Ascending aorta (tissue), 2 donors: ENCODE results near the gene TNFRSF8. TPM values are rescaled to one million over a fixed set of nuclear protein-coding genes. Genes with fewer than 3 reads are reported as not detected.

Source experiments
- DNase-seq, 2 donors: peaks; one replicate each; pipeline ENCODE4 v3.0.0-alpha.2; 2019; ENCODE audit warnings: low spot score in 2 of 2
- H3K27ac ChIP-seq, 2 donors: fragments of 200-600 bp; sonication (generic); one replicate each; pipeline ENCODE4 v1.5.1; 2016 to 2017; ENCODE audit warnings: mild to moderate bottlenecking in 1 of 2
- H3K27me3 ChIP-seq: fragments of 200-600 bp; sonication (generic); one replicate; pipeline ENCODE4 v1.5.1; 2017
- H3K36me3 ChIP-seq, 2 donors: fragments of 200-600 bp; sonication (generic); one replicate each; pipeline ENCODE4 v1.5.1; 2016
- H3K4me1 ChIP-seq, 2 donors: fragments of 200-600 bp; sonication (generic); one replicate each; pipeline ENCODE4 v1.5.1; 2016 to 2017; ENCODE audit warnings: mild to moderate bottlenecking in 1 of 2
- H3K4me3 ChIP-seq, 2 donors: fragments of 200-600 bp; sonication (generic); one replicate each; pipeline ENCODE4 v1.5.1; 2016 to 2017; ENCODE audit warnings: mild to moderate bottlenecking in 1 of 2
- H3K9me3 ChIP-seq, 2 donors: fragments of 200-600 bp; sonication (generic); one replicate each; pipeline ENCODE4 v1.5.1; 2016
- CTCF ChIP-seq, 3 experiments: fragments of 200-600 bp in 2 of 3; fragments of 450-650 bp in 1 of 3; sonication (generic) in 2 of 3; IDR thresholded peaks; one replicate each; pipeline ENCODE4 v1.5.1; 2016 to 2019; ENCODE audit warnings: antibody characterized with exemption in 3 of 3, mild to moderate bottlenecking in 1 of 3, moderate library complexity in 1 of 3
- intact Hi-C: fragments of 100-400 bp; cut with DNase I; formaldehyde crosslinking; loops from one replicate; pipeline ENCODE4 v1.15.1; 2023
- total RNA-seq: library from RNA; depleted of rRNA; stranded (reverse); fragments of >200 nt; gene quantifications from one replicate; pipeline ENCODE4 v1.1.0, GENCODE V29; 2016

TNFRSF8 gene
- total RNA-seq, 1 donor from 2014 or later, result 22.8 TPM

- no peak for DNase-seq
- no peak for TF ChIP-seq CTCF (IDR thresholded peaks at IDR 0.05)
- no peaks in the 10 kb centered on the region for H3K36me3 ChIP-seq
- no peaks in the 10 kb centered on the region for H3K27me3 ChIP-seq
- no peak overlapping the region for H3K4me3 ChIP-seq
- H3K9me3 ChIP-seq, result peaks cover 0 to 1% of the 10 kb centered on the region in 2 donors
- no peak overlapping the region for H3K27ac ChIP-seq
- H3K4me1 ChIP-seq, result no peaks in the 10 kb centered on the region
- intact Hi-C loops, result no loop called here
These were observed 81.9 kb downstream of the TNFRSF8 start for GRCh38 chr1:12144969-12145368.

- peaks cover 0 to 5% of the 10 kb centered on the region in 2 donors for H3K9me3 ChIP-seq
- H3K4me3 ChIP-seq, result no peak overlapping the region
- no peak for DNase-seq
- TF ChIP-seq CTCF (IDR thresholded peaks at IDR 0.05), result no peak
- H3K27me3 ChIP-seq, result no peaks in the 10 kb centered on the region
- H3K27ac ChIP-seq, result peak overlapping the region in 1 of 2 donors; percentile 63
- no peaks in the 10 kb centered on the region for H3K36me3 ChIP-seq
- intact Hi-C loops, result no loop called here
- no peaks in the 10 kb centered on the region for H3K4me1 ChIP-seq
These were observed 82.7 kb downstream of the TNFRSF8 start for GRCh38 chr1:12145616-12146342.

DNA sequence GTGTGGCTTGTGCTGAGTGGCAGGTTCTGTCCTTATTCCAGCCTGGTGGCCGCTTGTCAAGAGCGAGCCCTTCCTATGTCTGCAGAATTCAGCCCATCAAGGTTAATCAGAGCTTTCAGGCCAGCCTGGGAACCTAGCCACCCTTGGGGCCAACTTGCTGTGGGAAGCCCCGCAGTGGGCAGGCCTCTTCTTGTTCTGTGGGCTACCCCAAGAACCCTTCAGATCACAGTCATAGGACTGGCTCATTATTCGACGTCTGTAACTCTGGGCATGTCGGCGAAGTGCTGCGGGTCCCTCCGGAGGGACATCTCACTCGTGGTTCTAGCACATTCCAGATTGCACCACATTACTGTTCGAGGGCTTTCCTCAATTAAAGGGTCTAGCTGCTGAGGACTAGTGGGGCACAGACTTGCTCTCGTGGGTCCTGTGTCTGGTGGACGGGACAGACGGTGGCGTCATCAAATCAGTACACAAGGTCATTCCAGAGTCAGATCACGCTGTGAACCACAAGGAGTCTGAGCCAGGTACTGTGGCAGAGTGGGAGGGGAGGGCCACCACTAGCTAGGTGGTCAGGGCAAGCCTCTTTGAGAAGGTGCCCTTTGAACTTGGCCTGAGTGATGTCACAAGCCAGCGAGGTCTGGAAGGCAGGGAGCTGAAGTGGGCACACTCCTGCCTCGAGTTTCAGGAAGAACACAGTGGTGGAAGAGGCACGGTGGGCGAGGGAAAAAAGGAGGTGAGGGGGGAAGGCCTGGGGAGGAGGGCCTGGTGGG, 83.4 kb downstream of the TNFRSF8 start:
- DNase-seq, result no peak
- no peak for TF ChIP-seq CTCF (IDR thresholded peaks at IDR 0.05)
- H3K27ac ChIP-seq, result peak overlapping the region; percentile 48 to 63
- H3K4me3 ChIP-seq, result no peak overlapping the region
- intact Hi-C loops, result no loop called here
- H3K4me1 ChIP-seq, result no peaks in the 10 kb centered on the region
- H3K9me3 ChIP-seq, result peaks cover 0 to 5% of the 10 kb centered on the region in 2 donors
- H3K36me3 ChIP-seq, result no peaks in the 10 kb centered on the region
- no peaks in the 10 kb centered on the region for H3K27me3 ChIP-seq

GRCh38 chr1:12147201-12147701, 84.1 kb downstream of the TNFRSF8 start:
- Histone ChIP-seq H3K27me3 (no peaks in the 10 kb centered on the region), H3K36me3 (no peaks in the 10 kb centered on the region), H3K4me1 (no peaks in the 10 kb centered on the region), H3K4me3 (no peak overlapping the region), H3K9me3 (peaks cover 0 to 5% of the 10 kb centered on the region in 2 donors), H3K27ac (peak overlapping the region; percentile 48 to 63)
- no peak for DNase-seq
- no peak for TF ChIP-seq CTCF (IDR thresholded peaks at IDR 0.05)
- intact Hi-C loops, result no loop called here

- no peaks in the 10 kb centered on the region for H3K36me3 ChIP-seq
- H3K9me3 ChIP-seq, result peaks cover 0 to 5% of the 10 kb centered on the region in 2 donors
- H3K27ac ChIP-seq, result peak overlapping the region; percentile 48 to 50
- no peak for TF ChIP-seq CTCF (IDR thresholded peaks at IDR 0.05)
- intact Hi-C loops, result no loop called here
- no peak for DNase-seq
- no peak overlapping the region for H3K4me3 ChIP-seq
- no peaks in the 10 kb centered on the region for H3K27me3 ChIP-seq
- peaks cover 0 to 4% of the 10 kb centered on the region in 2 donors for H3K4me1 ChIP-seq
These were observed 85.3 kb downstream of the TNFRSF8 start for GRCh38 chr1:12148160-12148957.
